GM10266 (cell line): ENCODE data around the gene OR2A42.
"Not testable (repeated sequence)": the region's sequence is repeated elsewhere in the genome, so short reads cannot be mapped to it uniquely, and the experiment has no call there.

Experiments used
- DNase-seq: peaks from one replicate; pipeline ENCODE4 v3.0.0; 2012; ENCODE audit errors: extremely low spot score

OR2A42 gene

GRCh38 chr7:144231027-144231426, 8.4 kb downstream of the OR2A42 start:
- not testable (repeated sequence) for DNase-seq

GRCh38 chr7:144228810-144229209, 10.6 kb downstream of the OR2A42 start:
- DNase-seq: not testable (repeated sequence)

GRCh38 chr7:144226866-144227265, 12.5 kb downstream of the OR2A42 start:
- not testable (repeated sequence) for DNase-seq

GRCh38 chr7:144223675-144224074, 15.7 kb downstream of the OR2A42 start:
- not testable (repeated sequence) for DNase-seq

GRCh38 chr7:144220531-144220930, 18.9 kb downstream of the OR2A42 start:
- not testable (repeated sequence) for DNase-seq

- DNase-seq: not testable (repeated sequence)
Observed at GRCh38 chr7:144219149-144219548, 20.3 kb downstream of the OR2A42 start.

- DNase-seq: not testable (repeated sequence)
Observed at GRCh38 chr7:144218581-144218980, 20.8 kb downstream of the OR2A42 start.

GRCh38 chr7:144217200-144217599, 22.2 kb downstream of the OR2A42 start:
- DNase-seq: not testable (repeated sequence)

GRCh38 chr7:144205306-144205705, 34.1 kb downstream of the OR2A42 start:
- DNase-seq: not testable (repeated sequence)

GRCh38 chr7:144203086-144203485, 36.3 kb downstream of the OR2A42 start:
- DNase-seq: not testable (repeated sequence)

- not testable (repeated sequence) for DNase-seq
Observed at GRCh38 chr7:144201978-144202377, 37.4 kb downstream of the OR2A42 start.

GRCh38 chr7:144198934-144199333, 40.5 kb downstream of the OR2A42 start:
- DNase-seq: not testable (repeated sequence)

GRCh38 chr7:144195212-144195872, 44.1 kb downstream of the OR2A42 start, which contains the start of gene ARHGEF35:
TSS of gene ARHGEF35 (minus strand) at chr7:144195833. CDS start at chr7:144188383, 7,450 bp downstream.
- DNase-seq: not testable (repeated sequence)

- not testable (repeated sequence) for DNase-seq
Observed at GRCh38 chr7:144194453-144194852, 45.0 kb downstream of the OR2A42 start.

- DNase-seq: not testable (repeated sequence)
Observed at GRCh38 chr7:144193782-144194181, 45.6 kb downstream of the OR2A42 start.

- not testable (repeated sequence) for DNase-seq
Observed at GRCh38 chr7:144188578-144189171, 50.7 kb downstream of the OR2A42 start.

GRCh38 chr7:144187848-144188247, 51.6 kb downstream of the OR2A42 start:
- DNase-seq: not testable (repeated sequence)

GRCh38 chr7:144183166-144183565, 56.2 kb downstream of the OR2A42 start, which contains the start of gene CTAGE4:
TSS of gene CTAGE4 (plus strand) at chr7:144183466. CDS start at chr7:144183504, 38 bp downstream.
- not testable (repeated sequence) for DNase-seq

GRCh38 chr7:144179165-144179479, 60.3 kb downstream of the OR2A42 start:
- DNase-seq: not testable (repeated sequence)
